NCI-H524 (cell line): Measurements from ENCODE around the gene MAGOHB.
A peak's percentile ranks its signal among the peaks of the same experiment; 100 is the strongest.
"Not testable (repeated sequence)": the region's sequence is repeated elsewhere in the genome, so short reads cannot be mapped to it uniquely, and the experiment has no call there.

Source experiments
- DNase-seq, 2 experiments: peaks; one replicate each; lab custom pipeline; 2025; lab: John Stamatoyannopoulos, UW

MAGOHB gene

DNA sequence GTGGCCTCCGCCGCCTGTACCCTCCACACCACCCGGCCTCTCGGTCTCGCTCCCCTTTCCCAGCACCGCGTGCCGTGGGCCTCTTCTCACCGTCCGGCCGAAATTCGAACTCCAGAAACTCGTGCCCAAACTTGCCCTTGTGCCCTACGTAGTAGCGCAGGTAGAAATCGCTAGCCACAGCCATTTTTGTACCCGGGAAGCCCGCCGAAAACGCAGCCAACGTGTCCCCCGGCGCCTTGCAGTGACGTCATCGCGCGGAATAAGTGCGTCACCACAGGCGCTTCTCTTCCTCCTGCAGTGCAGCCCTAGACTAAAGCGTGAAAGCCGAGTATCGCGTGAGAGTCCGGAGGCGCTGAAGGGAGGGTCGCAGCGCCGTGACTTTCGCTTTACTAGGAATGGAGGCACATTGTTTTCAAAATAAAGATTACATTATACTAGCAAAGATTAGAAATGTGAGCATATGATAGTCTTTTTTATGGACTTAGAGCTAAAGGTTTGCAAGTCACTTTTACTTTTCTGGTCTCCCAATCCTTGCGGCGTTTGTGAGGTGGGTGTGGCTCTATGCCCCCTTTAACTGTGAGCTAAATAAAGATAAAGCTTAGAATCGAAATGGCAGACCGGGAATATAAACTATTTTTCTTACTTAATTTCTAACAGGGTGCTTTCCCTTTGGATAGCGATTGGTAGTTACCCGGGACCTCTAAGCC is at the start of gene MAGOHB:
MAGOHB (minus strand) TSS at position 261 of the 707 bp plus-strand sequence; CDS start at position 184, 77 bp downstream.
- peak; percentile 79 to 93 for DNase-seq

DNA sequence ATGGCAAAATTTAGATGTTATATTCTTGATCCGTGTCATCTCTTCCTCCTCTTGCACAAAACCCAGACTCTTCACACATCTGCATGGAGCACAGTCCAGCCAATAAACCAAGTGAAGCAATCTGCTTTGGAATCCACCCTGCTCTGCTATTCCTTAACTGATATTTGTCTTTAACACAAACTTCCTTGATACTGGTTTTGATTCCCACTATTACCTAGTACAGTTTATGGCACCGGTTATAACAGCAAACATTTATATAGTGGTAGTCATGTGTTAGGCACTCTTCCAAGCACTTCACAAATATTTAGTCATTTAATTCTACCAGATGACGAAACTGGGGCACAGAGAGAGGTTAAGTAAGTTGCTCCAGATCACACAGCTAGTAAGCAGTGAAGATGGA is 47.9 kb upstream of the MAGOHB start:
- no peak for DNase-seq

GRCh38 chr12:10654003-10654402 is 40.6 kb upstream of the MAGOHB start:
- no peak for DNase-seq

- no peak for DNase-seq
Measured at GRCh38 chr12:10652192-10652591, 38.8 kb upstream of the MAGOHB start.

DNA sequence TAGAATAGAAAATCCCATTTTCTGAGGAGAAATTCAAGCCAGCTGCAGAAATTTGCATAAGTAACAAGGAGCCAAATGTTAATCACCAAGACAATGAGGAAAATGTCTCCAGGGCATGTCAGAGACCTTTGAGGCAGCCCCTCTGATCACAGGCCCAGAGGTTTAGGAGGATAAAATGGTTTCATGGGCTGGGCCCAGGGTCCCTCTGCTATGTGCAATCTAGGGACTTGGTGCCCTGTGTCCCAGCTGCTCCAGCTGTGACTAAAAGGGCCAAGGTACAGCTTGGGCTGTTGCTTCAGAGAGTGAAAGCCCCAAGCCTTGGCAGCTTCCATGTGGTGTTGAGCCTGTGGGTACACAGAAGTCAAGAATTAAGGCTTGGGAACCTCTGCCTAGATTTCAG is 33.2 kb upstream of the MAGOHB start:
- DNase-seq, result not testable (repeated sequence)

DNA sequence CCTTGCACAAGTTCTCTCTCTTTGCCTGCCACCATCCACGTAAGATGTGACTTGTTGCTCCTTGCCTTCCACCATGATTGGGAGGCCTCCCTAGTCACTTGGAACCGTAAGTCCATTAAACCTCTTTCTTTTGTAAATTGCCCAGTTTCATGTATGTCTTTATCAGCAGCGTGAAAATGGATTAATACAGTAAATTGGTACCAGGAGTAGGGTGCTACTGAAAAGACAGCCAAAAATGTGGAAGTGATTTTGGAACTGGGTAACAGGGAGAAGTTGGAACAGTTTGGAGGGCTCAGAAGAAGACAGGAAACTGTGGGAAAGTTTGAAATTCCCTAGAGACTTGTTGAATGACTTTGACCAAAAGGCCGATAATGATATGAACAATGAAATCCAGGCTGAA is 32.5 kb upstream of the MAGOHB start:
- DNase-seq, result no peak

- DNase-seq, result no peak
Measured at GRCh38 chr12:10641735-10642500, 28.5 kb upstream of the MAGOHB start.

DNA sequence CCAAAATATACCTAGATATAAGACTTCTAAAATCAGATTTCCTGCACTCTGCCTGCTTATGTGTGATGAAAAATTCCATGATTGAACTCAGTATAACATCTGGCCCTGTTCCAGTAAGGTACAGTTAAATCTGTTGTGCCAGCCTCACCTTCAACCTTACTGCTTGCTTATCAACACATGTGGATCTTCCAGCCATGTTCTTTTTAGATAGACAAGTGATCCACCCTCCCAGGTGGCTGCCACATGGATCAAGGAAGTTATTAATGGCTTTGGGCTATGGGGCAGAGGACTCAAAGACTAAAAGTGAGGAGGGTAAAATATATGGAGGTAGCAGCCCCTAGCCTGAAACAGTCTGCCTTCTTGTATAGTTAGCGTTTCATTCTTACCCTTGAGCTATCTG is 25.3 kb upstream of the MAGOHB start:
- no peak for DNase-seq

- no peak for DNase-seq
Measured at GRCh38 chr12:10636611-10637010, 23.2 kb upstream of the MAGOHB start.

DNA sequence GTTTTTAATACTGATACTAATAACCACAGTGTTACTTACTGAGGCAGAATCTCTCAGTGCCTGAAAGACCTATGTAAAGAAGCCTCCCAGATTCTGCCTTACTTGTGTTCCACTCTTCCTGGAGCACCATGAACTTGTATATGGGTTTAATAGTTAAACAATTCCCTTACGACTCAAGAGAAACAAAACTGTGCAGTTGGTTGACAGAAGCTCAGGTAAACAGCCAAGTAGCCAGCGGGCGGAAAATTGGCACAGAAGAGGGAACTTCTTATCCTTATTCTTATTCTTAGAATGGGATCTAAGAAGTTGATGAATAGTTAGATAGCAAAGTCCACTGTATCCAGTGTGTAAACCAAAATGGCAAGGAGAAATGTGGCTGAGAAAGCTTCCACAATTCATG is 22.7 kb upstream of the MAGOHB start:
- no peak for DNase-seq

GRCh38 chr12:10635306-10635705 is 21.9 kb upstream of the MAGOHB start:
- no peak for DNase-seq

GRCh38 chr12:10634427-10634826 is 21.0 kb upstream of the MAGOHB start:
- no peak for DNase-seq

DNA sequence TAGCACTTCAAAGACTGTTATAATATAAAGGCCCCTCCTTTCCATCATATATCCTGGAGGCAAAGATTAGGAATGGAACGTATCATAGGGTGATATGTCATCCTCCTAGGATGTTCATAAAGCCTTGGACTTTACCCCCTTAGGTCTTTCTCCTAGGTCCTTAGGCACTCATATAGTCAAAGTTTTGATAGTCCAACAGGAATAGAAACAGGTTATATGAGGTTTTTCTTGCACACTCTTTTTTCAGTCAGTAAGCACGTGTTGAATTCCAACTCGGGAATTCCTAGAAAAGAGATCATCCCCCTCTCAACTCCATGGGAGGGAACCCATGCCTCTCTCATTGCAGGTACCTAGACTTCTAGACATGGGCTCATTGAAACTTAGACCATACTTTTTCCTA is 20.1 kb upstream of the MAGOHB start:
- no peak for DNase-seq

DNA sequence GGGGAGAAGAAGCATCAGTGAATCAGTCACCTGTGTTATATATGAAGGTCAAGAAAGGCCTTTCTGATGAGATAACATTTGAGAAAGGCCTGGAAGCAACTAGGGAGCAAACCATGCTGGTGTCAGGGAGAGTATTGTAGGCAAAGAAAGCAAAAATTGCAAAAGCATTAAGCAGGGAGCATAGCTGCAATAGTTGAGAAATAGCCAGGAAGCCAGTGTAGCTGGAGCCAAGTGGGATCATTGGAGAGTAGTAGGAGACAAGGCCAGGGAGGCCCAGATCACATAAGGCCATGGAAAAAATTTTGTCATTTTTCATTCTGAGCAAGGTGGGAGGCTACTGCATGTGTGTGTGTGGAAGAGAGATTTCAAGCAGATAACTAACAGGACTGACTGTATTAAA is 18.8 kb upstream of the MAGOHB start:
- no peak for DNase-seq

DNA sequence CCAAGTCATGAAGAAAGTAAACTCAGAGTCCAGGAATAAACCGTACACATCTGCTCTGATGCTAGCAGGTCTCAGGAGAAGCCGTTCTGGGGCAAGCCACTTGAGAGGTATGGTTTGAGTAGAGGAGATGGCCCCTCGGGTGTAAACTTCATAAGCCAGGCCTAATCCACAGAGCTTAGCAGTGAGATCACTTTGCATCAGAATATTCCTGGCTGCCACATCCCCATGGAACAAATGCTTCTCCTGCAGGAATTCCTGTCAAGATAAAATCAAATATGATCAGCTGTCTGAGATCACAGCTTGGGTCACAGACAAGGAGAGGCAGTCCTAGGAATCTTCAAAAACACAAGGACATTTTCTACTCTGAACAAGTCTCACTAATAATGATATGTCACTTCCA is 11.2 kb upstream of the MAGOHB start:
- no peak for DNase-seq

- no peak for DNase-seq
Measured at GRCh38 chr12:10623131-10623530, 9.7 kb upstream of the MAGOHB start.

- DNase-seq, result no peak
Measured at GRCh38 chr12:10621278-10621677, 7.9 kb upstream of the MAGOHB start.

DNA sequence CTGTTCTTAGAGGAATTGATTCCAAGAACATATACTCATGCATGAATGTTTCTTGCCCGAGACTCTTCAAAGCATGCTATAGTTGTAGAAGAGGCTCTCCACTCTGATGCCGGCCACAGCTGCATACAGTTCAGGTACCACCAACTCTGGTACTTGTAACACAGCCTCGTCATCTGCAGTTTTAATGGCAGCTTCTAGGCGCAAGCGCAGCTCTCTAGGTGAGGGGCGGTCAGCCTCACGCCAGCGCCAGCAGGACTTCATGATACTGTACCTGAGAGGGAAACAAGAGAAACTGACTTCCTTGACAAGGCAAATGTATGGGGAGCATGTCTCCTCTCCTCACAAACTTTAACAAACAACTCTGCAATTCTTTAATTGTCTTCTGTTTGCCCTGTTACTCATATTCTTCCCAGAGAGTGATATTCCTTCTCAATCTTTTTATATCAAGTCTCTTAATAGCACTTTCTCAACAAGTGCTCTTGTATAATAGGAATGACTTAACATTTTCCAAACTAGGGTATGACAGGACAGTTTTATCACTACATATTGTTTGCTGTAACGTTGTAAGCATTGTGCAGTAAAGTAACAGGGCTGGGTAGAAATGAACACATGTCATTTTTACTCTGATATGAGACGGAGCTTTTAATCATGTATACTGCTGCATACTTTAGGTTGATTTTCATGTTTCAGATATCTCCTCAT is 6.8 kb upstream of the MAGOHB start:
- no peak for DNase-seq

DNA sequence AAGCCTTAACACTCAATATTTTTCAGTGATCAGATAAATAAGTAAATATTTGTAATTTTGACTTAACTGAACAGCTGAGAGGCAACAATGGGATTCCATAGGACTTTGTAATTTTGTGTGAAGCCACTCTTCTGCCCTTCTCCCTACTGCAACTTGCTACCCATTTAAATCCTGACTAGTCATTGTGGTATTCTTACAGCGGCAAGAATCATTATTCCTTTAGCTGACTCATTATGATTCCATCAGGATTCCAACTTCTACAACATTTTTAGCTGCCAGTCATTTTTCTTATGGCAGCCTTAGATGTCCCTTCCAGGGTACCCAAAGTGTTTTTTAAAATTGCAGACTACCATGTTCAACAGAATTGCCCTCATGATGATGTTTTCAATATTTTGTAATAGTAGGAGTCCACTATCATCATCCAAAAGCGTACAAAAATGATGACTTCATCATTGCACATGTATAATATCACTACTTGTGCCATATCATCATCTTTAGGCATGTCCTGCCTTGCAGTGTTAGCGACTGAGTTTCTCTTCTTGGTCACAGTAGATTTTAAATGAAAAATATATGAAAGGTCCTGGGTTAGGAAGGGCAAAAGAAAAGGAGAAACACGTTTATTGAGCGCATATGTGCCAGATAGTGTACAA is 5.1 kb upstream of the MAGOHB start:
- no peak for DNase-seq

- DNase-seq, result no peak
Measured at GRCh38 chr12:10617863-10618262, 4.5 kb upstream of the MAGOHB start.

DNA sequence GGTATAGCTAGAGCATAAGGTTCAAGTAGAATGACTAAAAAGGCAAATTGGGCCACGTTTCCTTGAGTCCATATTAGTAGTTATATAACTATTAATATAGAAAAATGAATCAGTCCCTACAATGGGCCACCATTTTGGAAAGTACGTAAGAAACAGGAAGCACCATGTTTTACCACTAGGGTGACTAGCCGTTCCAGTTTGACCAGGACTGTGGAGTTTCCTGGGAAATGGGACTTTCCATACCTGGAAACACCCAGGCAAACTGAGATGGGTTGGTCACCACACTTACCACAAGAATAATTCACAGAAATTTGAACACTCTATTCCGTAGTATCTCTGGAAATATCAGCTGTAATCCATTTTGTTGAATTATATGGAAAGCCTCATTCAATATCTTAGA is 2.1 kb upstream of the MAGOHB start:
- no peak for DNase-seq

DNA sequence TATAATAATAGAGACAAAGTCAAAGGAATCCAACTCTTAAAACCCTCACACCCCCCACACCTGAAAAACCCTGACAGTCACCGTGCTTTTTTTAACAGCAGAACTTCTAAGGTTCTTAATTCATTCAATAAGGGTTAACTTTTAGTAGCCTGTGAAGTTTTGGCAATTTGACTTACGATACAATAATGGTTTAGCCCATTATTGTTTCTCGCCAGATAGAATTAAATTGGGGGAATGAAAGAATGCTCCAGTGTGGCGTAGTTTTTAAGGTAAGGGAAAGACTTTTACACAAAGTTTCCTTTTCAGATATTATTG is 604 bp upstream of the MAGOHB start:
- DNase-seq, result no peak

DNA sequence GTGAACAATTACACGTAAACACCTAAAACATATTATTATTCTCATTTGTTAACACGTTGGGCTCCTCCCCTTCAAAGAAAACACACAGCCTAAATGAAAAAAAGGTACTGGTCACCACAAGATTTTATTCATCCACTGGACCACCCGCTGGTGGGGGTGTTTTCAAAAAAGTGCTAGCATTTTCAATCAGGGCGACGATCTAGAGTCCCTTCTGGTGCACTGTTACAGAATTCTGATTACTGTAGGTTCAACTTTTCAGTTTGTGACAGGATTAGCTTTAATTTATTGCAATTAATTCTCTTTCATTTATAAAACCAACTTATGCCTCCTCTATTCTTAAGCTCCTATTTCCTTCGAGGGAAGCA is 443 bp downstream of the MAGOHB start:
- peak in 1 of 2 experiments; percentile 33 for DNase-seq
